WTC11 (cell line): Measurements from ENCODE around the gene PRPF40B. TPM values are rescaled to one million over a fixed set of nuclear protein-coding genes. Genes with fewer than 3 reads are reported as not detected.
A peak's percentile ranks its signal among the peaks of the same experiment; 100 is the strongest.

Experiments used
- ATAC-seq: fragments of 200-7000 bp; cut with Tn5 transposase; 2 replicates; pipeline ENCODE4 v1.10.0; 2021; ENCODE audit warnings: mild to moderate bottlenecking, moderate library complexity
- CTCF ChIA-PET: fragments of 300-600 bp; sonication (Branson Sonifier 250); formaldehyde crosslinking; loops from one replicate; lab custom pipeline; 2021; ENCODE audit warnings: antibody characterized with exemption; lab: Charles Lee
- POLR2A ChIA-PET: fragments of 350-600 bp; sonication (Branson Sonifier 250); formaldehyde crosslinking; loops from one replicate; lab custom pipeline; 2021; ENCODE audit warnings: antibody characterized with exemption; lab: Charles Lee
- DNase-seq: peaks from one replicate; pipeline ENCODE4 v3.0.0; 2021; ENCODE audit warnings: low spot score
- H3K27ac Mint-ChIP-seq: 2 replicates; pipeline ENCODE4 v1.8.0; 2021; ENCODE audit warnings: mixed read lengths
- H3K27me3 Mint-ChIP-seq: 2 replicates; pipeline ENCODE4 v1.8.0; 2021; ENCODE audit warnings: low read depth, mild to moderate bottlenecking, moderate library complexity, mixed read lengths
- H3K36me3 Mint-ChIP-seq: 2 replicates; pipeline ENCODE4 v1.8.0; 2021; ENCODE audit warnings: mixed read lengths
- H3K4me1 Mint-ChIP-seq: 2 replicates; pipeline ENCODE4 v1.8.0; 2022; ENCODE audit warnings: mixed read lengths
- H3K4me3 Mint-ChIP-seq: 2 replicates; pipeline ENCODE4 v1.8.0; 2021; ENCODE audit warnings: mild to moderate bottlenecking, moderate library complexity, mixed read lengths
- H3K9me3 Mint-ChIP-seq: 2 replicates; pipeline ENCODE4 v1.8.0; 2021; ENCODE audit warnings: mixed read lengths
- ATF2 ChIP-seq: sonication (generic); formaldehyde crosslinking; IDR thresholded peaks from 2 replicates; pipeline ENCODE4 v1.8.1; 2022; ENCODE audit warnings: low read depth, missing genetic modification reagents, borderline replicate concordance
- CDX4 ChIP-seq: fragments of 250-450 bp; sonication (Bioruptor Pico); IDR thresholded peaks from 2 replicates; pipeline ENCODE4 v1.9.0; 2021; ENCODE audit warnings: moderate library complexity, mild to moderate bottlenecking, inconsistent platforms, borderline replicate concordance
- EMX1 ChIP-seq: fragments of 250-450 bp; sonication (Bioruptor Pico); IDR thresholded peaks from 2 replicates; pipeline ENCODE4 v1.8.0; 2021; ENCODE audit warnings: mild to moderate bottlenecking
- FOXP1 ChIP-seq: sonication (generic); formaldehyde crosslinking; IDR thresholded peaks from 2 replicates; pipeline ENCODE4 v1.8.0; 2022; ENCODE audit warnings: missing genetic modification reagents, mild to moderate bottlenecking, moderate library complexity, borderline replicate concordance
- PRDM15 ChIP-seq: sonication (generic); formaldehyde crosslinking; IDR thresholded peaks from 2 replicates; pipeline ENCODE4 v1.8.0; 2022; ENCODE audit warnings: missing genetic modification reagents
- PRRX2 ChIP-seq: fragments of 250-450 bp; sonication (Bioruptor Pico); IDR thresholded peaks from 2 replicates; pipeline ENCODE4 v1.8.0; 2021; ENCODE audit warnings: mild to moderate bottlenecking
- RELA ChIP-seq: sonication (generic); formaldehyde crosslinking; IDR thresholded peaks from 2 replicates; pipeline ENCODE4 v1.8.1; 2022; ENCODE audit warnings: missing genetic modification reagents, mild to moderate bottlenecking, borderline replicate concordance
- RORB ChIP-seq: fragments of 250-450 bp; sonication (Bioruptor Pico); IDR thresholded peaks from 2 replicates; pipeline ENCODE4 v1.9.0; 2021; ENCODE audit warnings: mild to moderate bottlenecking
- SMAD4 ChIP-seq: sonication (generic); formaldehyde crosslinking; IDR thresholded peaks from 2 replicates; pipeline ENCODE4 v1.8.0; 2022; ENCODE audit warnings: mild to moderate bottlenecking, missing genetic modification reagents
- ZNF121 ChIP-seq: sonication (generic); formaldehyde crosslinking; IDR thresholded peaks from 2 replicates; pipeline ENCODE4 v1.8.0; 2023; ENCODE audit warnings: missing genetic modification reagents
- ZNF263 ChIP-seq: sonication (generic); formaldehyde crosslinking; IDR thresholded peaks from 2 replicates; pipeline ENCODE4 v1.8.1; 2022; ENCODE audit warnings: low read depth, mild to moderate bottlenecking, moderate library complexity, missing genetic modification reagents
- total RNA-seq: library from RNA; stranded (reverse); gene quantifications from 3 replicates; pipeline ENCODE4 v1.2.3, GENCODE V29; 2021
- TF ChIP-seq, protein P1 (sequence below): sonication (generic); formaldehyde crosslinking; IDR thresholded peaks from 2 replicates; pipeline ENCODE4 v1.8.0; 2022; ENCODE audit warnings: mild to moderate bottlenecking, missing genetic modification reagents
- TF ChIP-seq, protein P2 (sequence below): sonication (generic); formaldehyde crosslinking; IDR thresholded peaks from 2 replicates; pipeline ENCODE4 v1.8.0; 2022; ENCODE audit warnings: mild to moderate bottlenecking, missing genetic modification reagents
- TF ChIP-seq, protein P3 (sequence below): fragments of 250-450 bp; sonication (Bioruptor Pico); IDR thresholded peaks from 2 replicates; pipeline ENCODE4 v2.1.2; 2022; ENCODE audit warnings: mild to moderate bottlenecking, moderate library complexity

The PRPF40B gene
- total RNA-seq, 1 experiment from 2014 or later = 46.0 TPM

DNA sequence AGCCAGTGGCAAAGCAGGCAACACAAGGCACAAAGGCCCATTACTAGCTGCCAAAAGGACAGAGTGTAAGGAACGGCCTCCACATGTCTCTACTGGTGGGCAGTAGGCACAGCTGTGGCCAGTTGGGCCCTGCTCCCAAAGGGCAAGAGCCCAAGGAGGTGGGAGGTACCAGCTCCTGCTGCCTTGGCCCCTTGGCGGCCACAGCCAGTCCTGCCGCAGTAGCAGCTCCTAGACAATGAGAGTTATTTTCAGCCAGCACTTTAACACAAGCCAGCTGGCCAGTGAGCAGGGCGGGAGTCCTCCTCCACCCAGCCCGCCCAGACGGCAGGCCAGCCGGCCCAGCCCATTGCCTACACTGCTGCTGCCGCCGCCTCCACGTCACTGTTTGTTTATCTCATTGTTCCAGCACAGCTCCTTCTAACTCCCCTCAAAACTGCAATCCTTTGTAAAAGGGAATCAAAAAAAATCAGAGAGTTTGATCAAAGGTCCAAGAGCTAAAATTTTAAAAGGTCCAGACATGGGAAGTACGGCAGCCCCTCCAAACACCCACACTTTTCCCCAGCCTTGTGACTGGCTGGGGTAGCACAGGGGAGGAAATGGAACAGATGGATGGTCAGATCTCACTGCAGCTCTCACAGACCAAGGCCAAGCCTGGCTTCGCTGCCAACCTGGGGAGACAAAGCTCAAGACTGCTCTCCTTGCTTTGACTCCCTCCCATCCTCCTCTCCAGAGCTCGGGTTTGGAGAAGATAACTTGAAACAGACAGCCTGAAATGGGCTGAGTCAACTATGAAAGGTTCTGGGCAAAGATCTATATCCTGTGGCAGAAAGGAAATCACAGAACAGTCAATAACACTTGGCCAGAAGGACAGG, 50.3 kb downstream of the PRPF40B start:
- H3K4me3 Mint-ChIP-seq = no peak overlapping the region
- no peaks in the 10 kb centered on the region for H3K9me3 Mint-ChIP-seq
- ChIA-PET POLR2A (interaction anchor here (0.6 to 1.3 kb wide), 6 partner anchors 9 to 1632 kb away, joined by 3 to 4 read pairs (median 3); no protein-coding TSS in a partner anchor), CTCF (interaction anchor here (0.6 to 4.3 kb wide), 14 partner anchors 10 to 1915 kb away, joined by 3 to 29 read pairs (median 5); partner anchors contain the start of genes PRPF40B and TMBIM6)
- DNase-seq (peak; percentile 66), ATAC-seq (peak; percentile 93)
- H3K36me3 Mint-ChIP-seq = no peaks in the 10 kb centered on the region
- H3K27ac Mint-ChIP-seq = peak overlapping the region; percentile 97
- peaks cover 30% of the 10 kb centered on the region for H3K4me1 Mint-ChIP-seq
- TF ChIP-seq ZNF121 (CRISPR knock-in tag) (peak; percentile 28; the same call in 1 of the 2 replicates), PRDM15 (no peak)
- TF ChIP-seq, all 79 proteins: peak for 1
- no peaks in the 10 kb centered on the region for H3K27me3 Mint-ChIP-seq

- CTCF ChIA-PET = interaction anchor here (0.6 to 4.3 kb wide), 13 partner anchors 9 to 1916 kb away, joined by 3 to 29 read pairs (median 5); partner anchors contain the start of genes PRPF40B and TMBIM6
- peaks cover 30% of the 10 kb centered on the region for H3K4me1 Mint-ChIP-seq
- no peaks in the 10 kb centered on the region for H3K36me3 Mint-ChIP-seq
- no peak overlapping the region for H3K4me3 Mint-ChIP-seq
- no peaks in the 10 kb centered on the region for H3K27me3 Mint-ChIP-seq
- no peak for TF ChIP-seq ATF2 (CRISPR knock-in tag)
- no peak for TF ChIP-seq ZNF263 (CRISPR knock-in tag)
- TF ChIP-seq RELA (CRISPR knock-in tag) = no peak
- TF ChIP-seq RORB (CRISPR knock-in tag) = no peak
- no peak for TF ChIP-seq FOXP1 (CRISPR knock-in tag)
- no peak for TF ChIP-seq EMX1
- no peak for TF ChIP-seq PRRX2 (CRISPR knock-in tag)
- ATAC-seq (no peak), DNase-seq (no peak)
- H3K27ac Mint-ChIP-seq = peak overlapping the region; percentile 97
- POLR2A ChIA-PET = interaction anchor here (1.6 kb wide), 1 partner anchor 24 kb away, joined by 4 read pairs; no protein-coding TSS in a partner anchor
- no peaks in the 10 kb centered on the region for H3K9me3 Mint-ChIP-seq
Observed at GRCh38 chr12:49674318-49674981, 51.1 kb downstream of the PRPF40B start.

DNA sequence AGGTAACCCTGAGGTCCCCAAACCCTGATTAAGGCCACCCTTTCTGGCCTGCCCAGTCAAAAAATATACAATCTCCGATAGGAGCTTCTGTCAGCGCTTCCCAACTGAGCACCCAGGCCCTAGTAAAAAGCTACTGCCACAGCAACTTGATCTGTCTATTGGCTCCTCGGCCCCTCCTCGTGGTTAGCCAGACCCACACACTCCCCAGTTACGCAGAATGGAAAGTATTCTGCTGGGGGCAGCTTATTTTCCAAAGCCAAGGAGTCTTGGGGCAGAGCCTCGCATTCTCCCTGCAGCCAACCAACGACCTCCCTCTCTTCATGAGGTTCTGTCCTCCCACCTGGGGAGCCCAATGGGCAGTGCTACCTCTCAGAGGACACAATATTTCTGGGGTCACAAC, 51.8 kb downstream of the PRPF40B start:
- CTCF ChIA-PET = interaction anchor here (0.6 to 4.3 kb wide), 11 partner anchors 14 to 66 kb away, joined by 3 to 29 read pairs (median 4); partner anchors contain the start of genes PRPF40B and TMBIM6
- no peaks in the 10 kb centered on the region for H3K27me3 Mint-ChIP-seq
- H3K36me3 Mint-ChIP-seq = no peaks in the 10 kb centered on the region
- H3K27ac Mint-ChIP-seq = no peak overlapping the region
- TF ChIP-seq, protein P1, sequence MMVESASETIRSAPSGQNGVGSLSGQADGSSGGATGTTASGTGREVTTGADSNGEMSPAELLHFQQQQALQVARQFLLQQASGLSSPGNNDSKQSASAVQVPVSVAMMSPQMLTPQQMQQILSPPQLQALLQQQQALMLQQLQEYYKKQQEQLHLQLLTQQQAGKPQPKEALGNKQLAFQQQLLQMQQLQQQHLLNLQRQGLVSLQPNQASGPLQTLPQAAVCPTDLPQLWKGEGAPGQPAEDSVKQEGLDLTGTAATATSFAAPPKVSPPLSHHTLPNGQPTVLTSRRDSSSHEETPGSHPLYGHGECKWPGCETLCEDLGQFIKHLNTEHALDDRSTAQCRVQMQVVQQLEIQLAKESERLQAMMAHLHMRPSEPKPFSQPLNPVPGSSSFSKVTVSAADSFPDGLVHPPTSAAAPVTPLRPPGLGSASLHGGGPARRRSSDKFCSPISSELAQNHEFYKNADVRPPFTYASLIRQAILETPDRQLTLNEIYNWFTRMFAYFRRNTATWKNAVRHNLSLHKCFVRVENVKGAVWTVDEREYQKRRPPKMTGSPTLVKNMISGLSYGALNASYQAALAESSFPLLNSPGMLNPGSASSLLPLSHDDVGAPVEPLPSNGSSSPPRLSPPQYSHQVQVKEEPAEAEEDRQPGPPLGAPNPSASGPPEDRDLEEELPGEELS (CRISPR knock-in tag) = no peak
- TF ChIP-seq, protein P2, sequence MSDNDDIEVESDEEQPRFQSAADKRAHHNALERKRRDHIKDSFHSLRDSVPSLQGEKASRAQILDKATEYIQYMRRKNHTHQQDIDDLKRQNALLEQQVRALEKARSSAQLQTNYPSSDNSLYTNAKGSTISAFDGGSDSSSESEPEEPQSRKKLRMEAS (CRISPR knock-in tag) = no peak
- TF ChIP-seq CDX4 (CRISPR knock-in tag) (no peak), SMAD4 (CRISPR knock-in tag) (no peak)
- TF ChIP-seq, protein P3, sequence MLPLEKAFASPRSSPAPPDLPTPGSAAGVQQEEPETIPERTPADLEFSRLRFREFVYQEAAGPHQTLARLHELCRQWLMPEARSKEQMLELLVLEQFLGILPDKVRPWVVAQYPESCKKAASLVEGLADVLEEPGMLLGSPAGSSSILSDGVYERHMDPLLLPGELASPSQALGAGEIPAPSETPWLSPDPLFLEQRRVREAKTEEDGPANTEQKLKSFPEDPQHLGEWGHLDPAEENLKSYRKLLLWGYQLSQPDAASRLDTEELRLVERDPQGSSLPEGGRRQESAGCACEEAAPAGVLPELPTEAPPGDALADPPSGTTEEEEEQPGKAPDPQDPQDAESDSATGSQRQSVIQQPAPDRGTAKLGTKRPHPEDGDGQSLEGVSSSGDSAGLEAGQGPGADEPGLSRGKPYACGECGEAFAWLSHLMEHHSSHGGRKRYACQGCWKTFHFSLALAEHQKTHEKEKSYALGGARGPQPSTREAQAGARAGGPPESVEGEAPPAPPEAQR (CRISPR knock-in tag) = no peak
- TF ChIP-seq, all 79 proteins: peak for 0
- DNase-seq (no peak), ATAC-seq (peak; percentile 12; the same call in 1 of the 2 replicates)
- Mint-ChIP-seq H3K4me1 (peaks cover 30% of the 10 kb centered on the region), H3K9me3 (no peaks in the 10 kb centered on the region), H3K4me3 (no peak overlapping the region)
- POLR2A ChIA-PET = interaction anchor here (1.6 kb wide), 1 partner anchor 24 kb away, joined by 4 read pairs; no protein-coding TSS in a partner anchor
